Endothelial cell of umbilical vein (primary cell): ENCODE results near the gene AQP1. TPM values are rescaled to one million over a fixed set of nuclear protein-coding genes. Genes with fewer than 3 reads are reported as not detected.

Source experiments
- BruUV-seq: library from RNA; stranded (reverse); fragments of 400-500 nt; replicated peaks from 2 replicates; lab custom pipeline; 2021; lab: Mats Ljungman, UMichigan
- CTCF ChIA-PET: fragments of 300-600, 350-600 bp; sonication (Branson Sonifier 250); formaldehyde crosslinking; loops from one replicate; lab custom pipeline; 2021; ENCODE audit warnings: antibody characterized with exemption, inconsistent platforms; lab: Charles Lee
- POLR2A ChIA-PET: fragments of 300-600, 350-600 bp; sonication (Branson Sonifier 250); formaldehyde crosslinking; loops from one replicate; lab custom pipeline; 2021; ENCODE audit warnings: antibody characterized with exemption, inconsistent platforms; lab: Charles Lee
- DNase-seq: peaks from one replicate; pipeline ENCODE4 v3.0.0-alpha.2; 2011; ENCODE audit warnings: low read depth, low spot score
- FAIRE-seq: peaks from 2 replicates; lab custom pipeline; 2011; peaks lifted over from hg19 to GRCh38; lab: Jason Lieb, UNC
- H2AFZ ChIP-seq: 2 replicates; pipeline ENCODE4 v1.6.0; 2012; ENCODE audit warnings: low read depth, low read length, control low read depth, inconsistent platforms
- H3K27ac ChIP-seq: 2 replicates; pipeline ENCODE4 v1.5.1; 2011; ENCODE audit warnings: low read depth, mild to moderate bottlenecking, control low read depth, low read length, moderate library complexity; ENCODE audit not compliant: insufficient read depth
- H3K27me3 ChIP-seq, 2 experiments: 2 replicates each; pipeline versions ENCODE4 v1.6.0 to v1.6.1; 2011; ENCODE audit warnings: low read length in 2 of 2, mixed read lengths in 1 of 2; ENCODE audit not compliant: control insufficient read depth in 2 of 2, insufficient read depth in 2 of 2
- H3K36me3 ChIP-seq, 2 experiments: 2 replicates in 1 of 2; 3 replicates in 1 of 2; pipeline ENCODE4 v1.5.1; 2011; ENCODE audit warnings: low read length in 2 of 2, mild to moderate bottlenecking in 1 of 2, moderate library complexity in 1 of 2; ENCODE audit not compliant: control insufficient read depth in 2 of 2, insufficient read depth in 2 of 2; ENCODE audit errors: extremely low read depth in 1 of 2
- H3K4me1 ChIP-seq: 3 replicates; pipeline ENCODE4 v1.5.1; 2011; ENCODE audit warnings: mild to moderate bottlenecking, low read length; ENCODE audit not compliant: control insufficient read depth, insufficient read depth; ENCODE audit errors: extremely low read depth
- H3K4me2 ChIP-seq: 2 replicates; pipeline ENCODE4 v1.6.1; 2011; ENCODE audit warnings: low read length, control low read depth, mixed read lengths; ENCODE audit not compliant: insufficient read depth
- H3K4me3 ChIP-seq, 3 experiments: fragments of 200-600 bp in 1 of 3; sonication (generic), shearing (Covaris generic) in 1 of 3; replicated peaks in 1 of 3; 2 replicates each; pipeline ENCODE4 v1.5.1; 2011 to 2016; ENCODE audit warnings: control low read depth in 3 of 3, low read length in 3 of 3, mild to moderate bottlenecking in 2 of 3, inconsistent platforms in 1 of 3, low read depth in 1 of 3, moderate library complexity in 1 of 3; ENCODE audit not compliant: insufficient read depth in 1 of 3
- H3K79me2 ChIP-seq: 2 replicates; pipeline ENCODE4 v1.6.0; 2012; ENCODE audit warnings: low read length, inconsistent platforms; ENCODE audit not compliant: control insufficient read depth, insufficient read depth
- H3K9ac ChIP-seq: replicated peaks from 2 replicates; pipeline ENCODE3; 2011; ENCODE audit warnings: low read length, control low read depth; ENCODE audit not compliant: insufficient read depth; ENCODE audit errors: extremely low read depth
- H3K9me1 ChIP-seq: replicated peaks from 3 replicates; pipeline ENCODE4 v1.6.0; 2011; ENCODE audit warnings: mild to moderate bottlenecking, low read length; ENCODE audit not compliant: control insufficient read depth, insufficient read depth; ENCODE audit errors: extremely low read depth
- H3K9me3 ChIP-seq: replicated peaks from 2 replicates; pipeline ENCODE4 v1.5.1; 2012; ENCODE audit warnings: low read length, inconsistent platforms; ENCODE audit not compliant: control insufficient read depth, insufficient read depth
- H4K20me1 ChIP-seq: replicated peaks from 2 replicates; pipeline ENCODE3; 2011; ENCODE audit warnings: mild to moderate bottlenecking, low read length; ENCODE audit not compliant: control insufficient read depth, insufficient read depth; ENCODE audit errors: extremely low read depth
- CTCF ChIP-seq, 2 donors: IDR thresholded peaks; 1 replicate in 1 of 2; 2 replicates in 1 of 2; pipeline ENCODE4 v1.5.1; 2011; ENCODE audit warnings: low read length in 2 of 2, mild to moderate bottlenecking in 2 of 2, moderate library complexity in 2 of 2, control low read depth in 1 of 2, inconsistent platforms in 1 of 2, low read depth in 1 of 2; ENCODE audit not compliant: insufficient read depth in 1 of 2; ENCODE audit errors: extremely low read depth in 1 of 2
- EZH2 ChIP-seq: IDR thresholded peaks from 2 replicates; pipeline ENCODE4 v1.6.1; 2012; ENCODE audit warnings: borderline replicate concordance, low read depth, mild to moderate bottlenecking, moderate library complexity, low read length, inconsistent platforms; ENCODE audit not compliant: severe bottlenecking
- FOS ChIP-seq: IDR thresholded peaks from 2 replicates; pipeline ENCODE4 v1.6.1; 2011; ENCODE audit warnings: mild to moderate bottlenecking, low read length, moderate library complexity, borderline replicate concordance; ENCODE audit not compliant: insufficient read depth
- GATA2 ChIP-seq: IDR thresholded peaks from 2 replicates; pipeline ENCODE4 v1.7.0; 2011; ENCODE audit warnings: low read depth, mild to moderate bottlenecking, moderate library complexity, mixed read lengths, low read length; ENCODE audit not compliant: insufficient read length, insufficient read depth
- JUN ChIP-seq: IDR thresholded peaks from 2 replicates; pipeline ENCODE4 v1.6.1; 2011; ENCODE audit warnings: borderline replicate concordance, low read depth; ENCODE audit not compliant: insufficient read length, insufficient read depth
- MAX ChIP-seq: IDR thresholded peaks from 2 replicates; pipeline ENCODE4 v1.6.1; 2011; ENCODE audit not compliant: insufficient read depth, insufficient read length
- MYC ChIP-seq: IDR thresholded peaks from one replicate; pipeline ENCODE4 v1.6.1; 2011; ENCODE audit warnings: mild to moderate bottlenecking, low read depth, low read length
- POLR2A ChIP-seq: IDR thresholded peaks from 2 replicates; pipeline ENCODE4 v1.6.1; 2012; ENCODE audit warnings: low read depth, mild to moderate bottlenecking, control low read depth, low read length
- dilution Hi-C: fragments of 300-500 bp; cut with MboI; formaldehyde crosslinking; loops from one replicate; pipeline ENCODE4 v1.15.0; 2019; ENCODE audit warnings: low sequenced_read_pairs; ENCODE audit not compliant: extremely low pct_ligation_motif_present
- intact Hi-C: fragments of 100-400 bp; cut with micrococcal nuclease; formaldehyde crosslinking; loops from one replicate; pipeline ENCODE4 v1.10.0; 2022
- polyA plus RNA-seq, 4 experiments: library from polyadenylated mRNA; depleted of rRNA in 3 of 4; stranded (reverse) in 3 of 4; unstranded in 1 of 4; fragments of >200 nt; gene quantifications; 2 replicates each; pipeline versions ENCODE4 v1.2.1 to v1.2.3, GENCODE V29; 2011 to 2012; ENCODE audit warnings: missing spikeins in 1 of 4
- total RNA-seq: library from RNA; stranded (reverse); gene quantifications from 2 replicates; pipeline ENCODE4 v1.2.3, GENCODE V29; 2021

AQP1 gene
- total and polyA plus RNA-seq, 2 donors (not counting 3 experiments of a cell fraction or from before 2014, with no cell fraction given) = 11.7 to 15.9 TPM

- dilution Hi-C loops = no loop called here
Measured at GRCh38 chr7:30925117-30925516, 13.5 kb downstream of the AQP1 start.

More at GRCh38 chr7:30925117-30925516, 13.5 kb downstream of the AQP1 start:
- intact Hi-C loops = no loop called here
- no peaks in the 10 kb centered on the region for H4K20me1 ChIP-seq
- no peak overlapping the region for H2AFZ ChIP-seq
- H3K79me2 ChIP-seq = no peaks in the 10 kb centered on the region
- H3K9ac ChIP-seq = no peak overlapping the region
- FAIRE-seq = no peak
- ChIA-PET POLR2A (no interaction called here), CTCF (interaction anchor here (1.4 kb wide), 1 partner anchor 13 kb away, joined by 12 read pairs; no protein-coding TSS in a partner anchor)
- no TSS peak for BruUV-seq
- H3K27me3 ChIP-seq = no peaks in the 10 kb centered on the region
- no peak overlapping the region for H3K4me3 ChIP-seq
- no peak for DNase-seq
- no peaks in the 10 kb centered on the region for H3K9me1 ChIP-seq
- H3K4me2 ChIP-seq = no peak overlapping the region
- peaks cover 0 to 5% of the 10 kb centered on the region in 2 experiments for H3K36me3 ChIP-seq
- no peaks in the 10 kb centered on the region for H3K9me3 ChIP-seq
- H3K4me1 ChIP-seq = peaks cover 19% of the 10 kb centered on the region
- TF ChIP-seq EZH2 = no peak
- TF ChIP-seq MYC = no peak
- no peak for TF ChIP-seq POLR2A
- no peak for TF ChIP-seq FOS
- TF ChIP-seq GATA2 = no peak
- TF ChIP-seq JUN = no peak
- TF ChIP-seq MAX = no peak
- no peak for TF ChIP-seq CTCF (IDR thresholded peaks at IDR 0.05; ENCODE audit: extremely low read depth in 1 of 2, insufficient read depth in 1 of 2, low read depth in 1 of 2, low read length in 2 of 2)
- no peak overlapping the region for H3K27ac ChIP-seq
